ENCODE measurements around the gene KIF6.

The KIF6 gene

DNA sequence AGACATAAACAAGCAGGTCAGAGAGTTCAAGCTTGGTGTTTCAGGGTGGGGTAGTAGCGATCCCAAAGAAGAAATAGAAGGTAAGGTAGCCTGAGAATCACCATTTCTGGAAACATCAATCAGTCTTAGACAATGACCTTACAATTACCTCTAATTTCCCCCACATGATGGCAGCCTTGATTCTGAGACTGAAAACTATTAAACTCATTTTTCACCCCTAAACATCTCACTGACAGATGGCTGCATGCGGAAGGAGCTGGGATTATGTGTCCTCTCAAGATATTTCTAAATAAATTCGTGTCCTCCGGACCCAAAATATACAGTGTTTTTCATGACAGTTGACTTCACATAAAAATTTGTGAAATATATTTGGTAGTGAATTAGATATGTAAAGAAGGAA, 61.0 kb downstream of the KIF6 start:
- DNase-seq (ENCODE audit: low read depth, low spot score) = no peak

DNA sequence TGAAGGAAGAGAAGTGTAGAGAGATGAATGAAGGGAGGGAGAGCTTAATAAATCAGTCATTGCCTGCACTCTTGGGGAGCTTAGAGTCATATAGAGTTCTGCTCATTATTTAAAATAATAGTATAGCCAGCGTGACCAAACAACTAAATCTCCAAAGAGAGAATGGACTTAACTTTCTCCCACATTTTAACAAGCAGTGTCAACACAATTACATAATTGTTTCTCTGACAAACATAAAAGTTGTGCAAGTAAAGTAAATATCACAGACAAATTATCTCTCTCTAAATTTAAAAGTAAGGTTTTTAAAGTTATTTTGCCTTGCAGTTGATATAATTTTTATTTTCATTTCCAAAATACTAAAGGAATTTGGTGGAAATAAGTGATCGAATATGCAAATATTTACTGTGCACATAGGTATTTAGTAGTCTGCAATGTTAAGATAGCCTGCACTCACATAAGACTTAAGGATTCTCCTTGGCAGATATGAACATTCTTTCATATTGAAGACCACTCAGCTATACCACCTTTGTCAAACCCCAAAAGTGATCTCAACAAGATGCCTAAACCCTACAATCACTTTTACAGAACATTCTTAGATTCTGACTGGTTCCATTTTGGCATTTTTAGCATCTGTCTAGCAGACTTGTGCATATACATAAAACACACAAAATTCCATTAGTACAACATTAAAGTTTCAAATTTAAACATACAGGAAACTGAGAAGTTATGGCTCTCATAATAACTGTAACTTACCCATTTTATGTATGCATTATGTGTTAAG, 67.7 kb downstream of the KIF6 start:
- no peak for DNase-seq (ENCODE audit: low read depth, low spot score)

DNA sequence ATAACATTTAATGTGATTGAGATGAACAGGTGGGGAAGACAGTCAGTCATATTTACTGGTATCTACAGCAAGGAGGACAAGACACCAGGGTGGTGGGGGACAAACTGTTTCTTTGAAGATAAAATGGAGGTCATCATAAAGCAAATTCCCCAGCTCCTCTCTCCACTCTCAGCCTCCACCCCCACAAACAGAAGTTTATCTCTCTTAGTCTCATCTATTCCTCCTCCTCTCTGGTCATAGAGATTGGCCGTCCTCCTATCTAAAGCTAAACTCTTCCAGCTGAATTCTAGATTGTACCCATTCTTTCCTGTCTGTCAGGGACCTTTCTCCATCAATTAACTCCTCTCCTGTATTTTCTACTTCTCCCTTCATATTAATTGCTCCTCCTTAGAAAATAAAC, 71.1 kb downstream of the KIF6 start:
- no peak for DNase-seq (ENCODE audit: low read depth, low spot score)

DNA sequence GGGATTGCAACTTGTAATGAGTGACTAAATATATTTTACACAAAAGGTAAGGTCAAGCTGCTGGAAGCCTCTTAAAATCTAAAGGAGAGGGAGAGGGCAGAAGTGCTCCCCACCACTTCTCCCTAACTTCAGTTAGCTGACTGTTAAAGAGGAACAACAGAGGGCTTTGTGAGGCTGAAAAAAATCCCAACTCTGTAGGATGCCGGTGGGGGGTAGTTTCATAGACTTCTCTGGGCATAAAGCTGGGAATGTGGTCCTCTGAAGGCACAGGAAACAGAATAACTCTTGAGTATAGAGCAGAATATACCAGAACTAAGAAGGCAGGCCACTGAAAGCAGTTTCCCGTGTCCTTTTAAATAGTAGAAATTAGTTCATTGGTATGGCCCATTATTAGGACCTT, 71.6 kb downstream of the KIF6 start:
- no peak for DNase-seq (ENCODE audit: low read depth, low spot score)

DNA sequence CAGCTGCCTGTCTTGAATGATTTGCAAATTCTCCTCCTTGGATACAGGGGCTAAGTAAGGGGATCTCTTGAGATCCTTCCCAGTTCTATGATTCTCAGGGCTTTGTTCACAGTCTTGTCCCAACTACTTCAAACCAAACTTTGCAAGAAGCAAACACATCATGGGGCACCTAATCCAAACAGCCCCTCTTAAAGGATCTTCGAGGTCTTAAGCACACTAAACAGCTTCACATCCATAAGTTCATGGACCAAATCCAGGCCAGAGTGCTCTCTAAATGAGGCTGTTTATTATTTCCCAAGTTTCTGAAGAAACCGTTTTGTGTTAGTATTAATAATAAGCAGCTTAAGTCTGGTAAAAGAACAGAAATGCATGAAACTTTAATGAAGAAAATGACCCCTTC, 75.2 kb downstream of the KIF6 start:
- DNase-seq (ENCODE audit: low read depth, low spot score) = no peak

DNA sequence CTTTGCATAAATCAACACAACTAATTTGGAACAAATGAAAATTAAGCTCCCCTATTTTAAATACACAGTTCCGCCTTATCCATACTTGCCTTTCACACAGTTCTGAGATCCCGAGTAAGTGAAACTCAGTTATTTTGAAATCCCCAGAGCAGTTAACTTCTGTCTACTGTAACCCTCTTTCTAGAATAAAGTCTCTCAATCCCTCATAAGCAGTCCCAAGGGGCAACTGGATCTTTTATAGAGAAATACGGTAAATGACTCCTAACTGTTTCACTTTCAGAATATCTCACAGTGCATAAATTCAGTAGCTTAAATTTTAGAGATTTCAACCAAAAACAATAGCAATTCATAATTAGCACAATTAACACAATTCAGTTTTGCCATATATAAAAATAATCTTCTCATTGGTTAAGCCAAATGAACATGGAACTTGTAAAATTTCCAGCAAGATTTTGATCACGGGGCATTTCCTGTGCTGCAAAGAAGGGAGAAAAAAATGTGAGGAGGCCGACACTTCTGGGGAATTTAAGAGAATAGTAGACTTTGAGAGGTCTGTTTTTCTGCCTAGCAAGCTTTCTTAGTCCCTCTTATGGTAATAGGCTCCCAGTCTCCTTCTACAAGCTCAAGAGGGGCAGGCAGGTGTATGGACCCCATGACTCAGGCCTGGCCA, 78.3 kb downstream of the KIF6 start:
- no peak for DNase-seq (ENCODE audit: low read depth, low spot score)

DNA sequence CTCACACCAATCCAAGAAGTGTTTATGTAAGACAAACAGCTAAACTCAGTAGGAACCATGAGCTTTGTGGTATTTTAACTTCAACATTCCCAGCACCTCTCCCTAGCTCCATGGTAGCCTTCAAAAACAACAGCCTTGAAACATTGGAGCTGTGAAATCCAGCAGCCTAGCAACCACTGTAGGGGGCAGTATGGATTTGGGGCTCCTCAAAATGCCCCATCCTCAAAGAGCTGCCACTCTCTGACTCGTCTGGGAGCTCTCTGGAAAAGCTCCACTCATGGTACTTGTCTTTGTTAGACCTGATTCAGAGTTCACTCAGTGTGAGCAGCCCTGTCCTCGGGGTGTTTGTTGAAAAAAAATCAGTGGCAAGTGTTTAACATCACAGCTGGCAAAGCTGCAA, 82.9 kb downstream of the KIF6 start:
- no peak for DNase-seq (ENCODE audit: low read depth, low spot score)

DNA sequence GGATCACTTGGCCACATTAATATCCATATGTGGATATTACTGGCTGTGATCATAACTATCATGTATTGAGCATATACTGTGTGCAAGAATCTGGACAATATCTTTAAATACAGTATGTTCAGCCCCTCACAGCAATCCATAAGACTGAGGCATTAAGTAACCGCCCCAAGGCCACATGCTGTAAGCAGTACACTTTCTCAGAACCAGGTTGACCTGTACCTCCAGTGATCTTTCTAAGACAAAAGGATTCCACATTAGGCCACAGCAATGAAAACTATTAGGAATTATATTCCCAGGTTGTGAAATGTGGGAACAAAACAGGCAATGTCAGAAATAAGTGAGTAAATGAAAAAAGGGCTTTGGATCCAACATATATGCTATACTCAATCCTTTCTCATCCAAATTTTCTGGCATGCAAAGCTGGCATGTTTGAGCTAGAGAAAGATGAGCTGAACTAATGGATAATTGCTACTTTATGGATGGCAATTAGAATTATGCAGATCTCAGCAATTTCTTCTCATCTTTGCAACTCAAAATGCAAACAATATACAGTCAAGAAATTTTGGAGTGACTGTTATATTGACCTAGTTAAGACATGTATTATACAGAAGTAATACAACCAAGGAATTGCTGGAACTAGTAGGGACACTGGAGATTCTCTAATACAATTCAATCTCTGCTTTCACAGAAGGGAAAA, 86.9 kb downstream of the KIF6 start:
- DNase-seq (ENCODE audit: low read depth, low spot score) = no peak

DNA sequence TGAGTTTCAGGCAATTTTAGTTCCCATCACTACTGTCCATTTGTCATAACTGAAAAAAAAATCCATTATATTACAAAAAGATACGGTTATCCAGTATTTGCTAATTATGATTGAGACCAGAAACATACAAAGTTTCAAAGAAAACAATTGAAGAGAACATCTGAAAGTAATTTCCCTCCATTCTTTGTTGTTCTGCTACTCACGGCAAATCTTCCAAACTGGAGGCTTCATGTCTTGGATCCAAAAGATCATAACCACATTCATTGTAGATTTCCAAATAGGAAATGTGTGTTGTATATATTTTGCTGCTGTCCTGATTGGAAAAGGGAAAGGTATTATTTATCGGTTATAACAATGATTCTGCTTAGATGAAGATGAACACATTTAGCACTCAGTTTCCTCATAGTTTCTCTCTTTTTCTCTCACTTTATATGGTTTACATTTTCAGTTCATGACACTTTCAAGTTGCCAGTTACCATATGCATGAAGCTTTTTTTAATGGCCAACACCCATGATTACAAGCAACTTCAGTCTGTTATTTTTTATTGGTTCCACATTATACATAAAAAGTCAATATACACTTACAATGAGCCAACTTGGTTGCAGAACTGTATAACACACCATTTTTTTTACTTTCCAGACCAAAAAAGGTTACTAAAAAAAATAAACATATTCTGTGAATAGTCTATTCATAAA, 90.4 kb downstream of the KIF6 start:
- no peak for DNase-seq (ENCODE audit: low read depth, low spot score)

DNA sequence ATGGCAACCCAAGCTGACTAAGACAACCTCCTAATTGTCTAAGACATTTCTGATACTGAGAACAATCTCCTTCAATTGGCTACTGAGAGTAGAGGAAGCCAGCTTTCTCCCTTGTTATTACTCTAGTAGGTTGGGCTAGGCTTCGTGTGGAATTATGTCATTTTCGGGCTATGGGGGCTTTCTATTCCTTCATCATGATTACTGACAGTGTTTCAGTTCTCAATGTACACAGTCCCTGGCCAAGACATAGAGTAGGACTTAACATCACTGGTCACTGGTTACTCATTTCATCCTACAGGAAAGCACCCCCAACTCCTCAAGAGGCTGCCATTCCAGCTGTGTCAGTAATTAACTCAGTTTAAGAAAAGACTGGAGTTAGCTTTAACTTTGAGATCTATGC, 100.0 kb downstream of the KIF6 start:
- no peak for DNase-seq (ENCODE audit: low read depth, low spot score)

DNA sequence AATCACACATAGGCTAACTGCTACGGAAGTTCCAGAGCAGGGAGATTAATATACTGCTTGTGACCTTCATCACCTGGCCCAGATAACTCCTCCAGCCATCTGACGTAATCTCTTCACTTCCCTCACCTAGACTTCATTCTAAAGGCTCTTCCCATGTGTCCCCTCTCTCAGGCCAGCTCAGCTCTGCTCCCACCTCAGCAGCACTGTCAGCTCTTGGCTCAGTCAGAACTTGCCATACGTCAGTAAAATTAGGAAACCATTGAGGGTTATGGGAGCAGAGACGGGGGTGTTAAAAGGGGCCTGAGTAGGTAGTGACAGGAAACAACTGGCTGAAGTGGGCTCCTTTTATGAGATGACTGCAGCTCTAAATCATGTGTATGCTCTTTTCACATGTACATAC, 101.5 kb downstream of the KIF6 start:
- DNase-seq (ENCODE audit: low read depth, low spot score) = no peak

DNA sequence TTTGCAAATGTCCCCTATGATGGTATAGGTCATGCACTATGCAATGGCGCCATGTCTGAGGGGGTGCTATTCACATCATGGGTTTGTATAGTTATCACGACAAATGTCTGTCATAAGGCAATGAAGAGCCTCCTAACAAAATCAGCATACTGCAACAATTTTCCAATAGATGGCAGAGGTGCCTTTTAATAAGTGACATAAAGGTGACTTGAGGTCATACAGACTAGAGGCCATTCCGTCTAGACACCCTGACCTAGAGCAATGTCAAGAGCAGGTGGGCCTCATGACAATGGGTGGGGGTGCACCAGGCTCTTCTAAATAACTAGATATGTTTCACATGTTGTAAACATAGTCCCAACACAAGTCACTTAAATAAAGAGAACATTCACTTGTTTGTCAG, 107.7 kb downstream of the KIF6 start:
- no peak for DNase-seq (ENCODE audit: low read depth, low spot score)

DNA sequence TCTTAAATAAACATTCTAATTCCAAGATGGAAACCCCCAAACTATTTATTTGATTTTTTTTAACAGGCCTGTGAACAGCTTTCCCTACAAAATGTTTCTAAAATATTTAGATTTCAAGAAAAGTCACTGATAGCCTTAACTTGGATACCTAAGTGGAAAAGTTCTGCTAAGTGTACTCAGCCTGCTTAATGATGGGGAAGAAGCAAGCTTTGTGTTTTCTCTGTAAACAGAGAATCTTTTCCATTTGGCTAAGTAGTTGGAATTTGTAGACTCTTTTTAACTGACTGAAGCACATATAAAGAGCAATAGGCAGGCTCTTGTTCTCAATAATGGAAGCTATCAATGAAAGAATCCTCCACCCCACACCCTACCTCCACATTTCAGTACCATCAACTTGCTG, 108.2 kb downstream of the KIF6 start:
- DNase-seq (ENCODE audit: low read depth, low spot score) = no peak

DNA sequence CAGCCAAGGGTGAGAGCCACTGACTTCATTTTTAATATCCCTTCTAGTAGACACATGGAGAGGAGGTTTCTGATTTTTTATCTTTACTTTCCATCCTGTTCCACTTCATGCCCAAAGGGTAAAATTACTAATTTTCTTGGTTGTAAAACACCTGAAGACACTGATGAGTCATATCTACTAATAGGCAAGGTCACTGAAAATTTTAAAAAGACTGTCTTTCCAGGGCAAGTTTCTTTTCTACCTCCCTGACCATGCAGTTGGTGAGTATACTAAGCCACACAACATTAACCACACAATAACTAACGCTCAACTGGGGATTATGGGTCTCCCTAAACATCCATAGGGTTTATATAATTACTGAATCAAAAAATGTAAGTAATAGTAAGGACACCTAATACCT, 109.6 kb downstream of the KIF6 start:
- no peak for DNase-seq (ENCODE audit: low read depth, low spot score)

DNA sequence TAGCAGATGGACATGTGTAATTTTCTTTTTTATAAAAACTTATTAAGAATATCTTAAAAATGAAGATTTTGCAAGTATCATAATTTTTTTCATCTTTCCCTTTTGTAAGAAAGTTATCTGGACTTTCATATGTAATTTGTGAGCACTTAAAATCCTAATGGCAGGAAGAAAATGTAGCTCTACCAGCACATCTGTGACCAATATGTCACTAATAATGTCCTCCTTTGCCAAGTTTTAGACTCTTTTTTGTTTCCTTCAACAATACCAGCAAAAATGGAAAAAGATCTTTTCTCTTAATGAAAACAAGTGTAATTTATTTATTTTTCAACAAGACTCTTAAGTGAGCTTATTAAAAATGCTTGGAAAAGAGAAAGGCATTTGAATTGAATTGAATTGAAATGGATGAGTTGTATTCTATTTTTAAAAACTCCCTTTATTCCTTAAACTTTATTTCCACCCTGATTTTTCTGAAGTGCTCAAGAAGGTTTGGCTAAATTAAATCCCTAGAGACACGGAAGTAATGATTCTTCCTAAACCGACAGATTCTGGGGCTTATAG, 110.7 kb downstream of the KIF6 start:
- no peak for DNase-seq (ENCODE audit: low read depth, low spot score)

DNA sequence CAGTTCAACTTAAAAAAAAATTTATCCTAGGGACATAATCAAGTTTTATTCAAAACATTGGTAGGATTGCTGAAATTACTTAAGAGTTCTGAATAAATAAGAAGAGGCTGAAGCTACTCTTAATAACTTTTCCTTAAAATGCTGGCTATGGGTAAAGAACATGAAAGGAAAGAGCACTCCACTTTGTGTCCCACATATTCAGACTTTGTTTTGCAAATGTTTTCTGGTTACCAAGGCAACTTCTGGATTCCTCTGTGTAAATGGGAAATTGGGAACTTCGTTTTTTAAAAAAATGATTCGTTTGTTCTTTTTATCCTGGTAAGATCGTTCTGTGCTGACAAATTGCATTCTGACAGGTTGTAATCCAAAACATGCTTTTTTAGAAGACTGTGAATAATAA, 115.0 kb downstream of the KIF6 start:
- no peak for DNase-seq (ENCODE audit: low read depth, low spot score)

DNA sequence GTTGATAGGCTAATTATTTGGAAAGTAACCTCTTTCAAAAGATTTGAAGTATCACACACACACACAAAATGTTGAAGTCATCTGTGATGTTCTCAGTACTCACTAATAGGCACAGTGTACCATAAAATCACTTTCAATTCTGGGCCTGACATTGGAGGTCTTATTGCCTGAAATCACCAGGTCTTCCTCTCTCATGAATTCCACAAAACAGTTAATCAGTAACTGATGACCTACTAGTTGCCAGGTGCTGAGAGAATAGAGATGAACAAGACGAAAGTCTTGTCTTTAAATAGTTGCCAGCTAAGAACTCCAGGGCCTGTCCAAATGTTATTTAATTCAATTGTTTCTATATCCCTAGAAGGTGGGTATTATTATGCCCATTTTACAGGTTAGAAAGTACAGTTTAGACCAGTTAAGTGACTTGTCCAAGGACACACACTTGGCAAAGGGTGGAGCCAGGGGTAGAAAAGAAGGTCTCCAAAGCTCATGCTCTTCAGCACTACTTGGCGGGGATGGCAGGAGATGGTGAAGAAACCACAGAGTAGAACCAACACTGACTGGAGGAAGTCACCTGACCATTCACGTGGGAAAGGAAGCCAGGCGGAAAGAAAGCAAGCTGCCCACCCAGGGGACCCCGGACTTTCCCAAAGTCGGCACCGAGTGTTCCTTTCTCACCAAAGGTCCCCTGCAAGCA, 116.4 kb downstream of the KIF6 start:
- no peak for DNase-seq (ENCODE audit: low read depth, low spot score)

DNA sequence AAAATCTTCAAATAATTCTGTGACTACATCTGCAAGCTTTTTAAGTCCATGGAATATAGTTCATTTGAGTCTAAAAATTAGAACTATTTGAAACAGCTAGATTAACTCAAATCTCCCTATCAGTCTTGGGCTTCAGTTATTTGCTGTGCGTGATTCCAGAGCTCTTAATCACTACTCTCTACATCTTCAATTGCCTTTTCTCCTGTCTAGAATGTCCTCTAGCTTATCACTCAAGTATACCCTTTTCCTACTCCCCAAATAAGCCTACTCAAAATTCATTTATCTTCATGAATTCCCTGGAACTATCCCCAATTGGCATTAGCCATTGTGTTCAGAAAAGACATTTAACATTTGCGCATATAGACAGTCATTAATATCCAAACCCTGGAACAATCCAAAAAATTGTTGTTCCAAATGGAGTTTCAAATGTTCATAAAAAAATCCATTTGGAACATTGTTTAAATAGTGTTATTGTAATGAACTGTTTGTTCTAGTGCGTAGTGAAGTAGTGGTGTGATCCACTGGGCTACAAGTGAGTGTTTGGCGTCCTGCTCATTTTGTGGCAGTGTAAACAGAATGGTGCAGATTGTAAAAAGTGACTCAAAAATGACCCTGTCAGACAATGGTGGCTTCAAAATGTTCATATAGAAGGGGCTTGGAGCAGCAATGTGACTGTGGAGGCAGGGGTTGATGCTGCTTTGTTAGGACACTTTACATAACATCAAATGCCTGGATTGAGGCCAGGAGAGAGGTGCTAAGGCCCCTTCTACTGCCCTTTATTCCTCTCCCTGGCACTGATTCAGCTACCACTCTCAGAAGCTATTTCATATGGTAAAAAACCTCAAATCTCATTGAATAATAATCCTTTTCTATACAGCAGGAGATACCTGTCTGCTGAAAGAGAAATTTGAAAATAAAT, 122.3 kb downstream of the KIF6 start:
- no peak for DNase-seq (ENCODE audit: low read depth, low spot score)

DNA sequence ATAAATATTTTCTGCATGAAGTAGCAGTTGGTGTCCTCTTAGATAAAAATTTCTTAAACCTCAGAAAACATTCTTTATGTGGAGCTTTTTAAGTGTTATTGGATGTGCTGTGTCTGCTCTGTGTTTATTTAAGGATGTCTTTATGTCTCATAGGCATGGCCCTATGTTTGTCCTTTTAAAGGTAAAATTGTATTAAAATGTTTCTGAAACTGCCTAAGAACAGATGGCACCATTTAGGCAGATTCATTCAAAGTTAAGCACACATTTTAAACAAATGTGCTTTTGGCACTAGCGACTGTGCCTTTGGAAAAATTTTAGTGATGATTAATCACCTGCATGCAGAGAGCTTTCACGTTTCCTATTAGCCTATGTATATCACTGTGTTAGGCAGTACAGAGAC, 125.2 kb downstream of the KIF6 start:
- no peak for DNase-seq (ENCODE audit: low read depth, low spot score)

DNA sequence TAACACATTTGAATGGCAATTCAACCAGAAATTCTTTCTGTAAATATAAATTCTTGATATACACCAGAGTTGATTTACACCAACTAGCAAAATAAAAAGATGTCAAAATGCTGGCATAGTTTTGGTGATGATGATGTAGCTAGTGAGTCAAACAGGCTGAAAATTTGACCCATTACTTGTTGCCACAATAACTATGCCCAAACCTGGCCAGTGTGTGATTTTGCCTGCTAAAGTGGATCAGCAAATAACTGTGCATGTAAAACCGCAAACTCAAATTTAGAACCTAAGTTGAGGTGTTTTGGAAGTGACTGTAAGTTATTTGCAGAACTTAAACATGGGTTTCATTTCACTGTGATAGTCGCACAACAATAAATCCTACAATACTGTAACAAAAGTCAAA, 125.9 kb downstream of the KIF6 start:
- DNase-seq (ENCODE audit: low read depth, low spot score) = no peak
